HCT116 (cell line): ENCODE measurements around the gene EPN1.

ENCODE experiments used
- CEBPB ChIP-seq: IDR thresholded peaks from 2 replicates; pipeline ENCODE4 v1.6.1; 2012; ENCODE audit warnings: low read depth
- CTCF ChIP-seq, 3 experiments: fragments of 200-600 bp in 1 of 3; sonication (generic) in 1 of 3; IDR thresholded peaks in 2 of 3; conservative IDR thresholded peaks in 1 of 3; 2 replicates each; pipeline ENCODE4 v1.5.1; 2012 to 2017; ENCODE audit warnings: low read depth in 2 of 3, low read length in 2 of 3, antibody characterized with exemption in 1 of 3, borderline replicate concordance in 1 of 3, control low read depth in 1 of 3, mild to moderate bottlenecking in 1 of 3, mixed read lengths in 1 of 3, mixed run types in 1 of 3, moderate library complexity in 1 of 3; ENCODE audit not compliant: insufficient read depth in 1 of 3
- RAD21 ChIP-seq: IDR thresholded peaks from 2 replicates; pipeline ENCODE4 v1.6.1; 2012; ENCODE audit warnings: low read depth, mild to moderate bottlenecking
- SIN3A ChIP-seq: IDR thresholded peaks from 2 replicates; pipeline ENCODE4 v1.6.1; 2012; ENCODE audit warnings: low read depth
- YY1 ChIP-seq: IDR thresholded peaks from 2 replicates; pipeline ENCODE4 v1.6.1; 2011; ENCODE audit warnings: low read length, low read depth, moderate library complexity, mild to moderate bottlenecking; ENCODE audit not compliant: insufficient replicate concordance; ENCODE audit errors: extremely low read depth
- TF ChIP-seq, protein P1 (sequence below): IDR thresholded peaks from 2 replicates; pipeline ENCODE4 v1.6.1; 2012

GRCh38 chr19:55646889-55647731, 27.9 kb upstream of the EPN1 start:
- no peak for TF ChIP-seq RAD21
- TF ChIP-seq CTCF (IDR thresholded peaks at IDR 0.05 in 2 of 3, conservative IDR thresholded peaks at IDR 0.05 in 1 of 3; ENCODE audit: borderline replicate concordance in 1 of 3, insufficient read depth in 1 of 3, low read depth in 2 of 3, low read length in 2 of 3) = no peak
- TF ChIP-seq, protein P1, sequence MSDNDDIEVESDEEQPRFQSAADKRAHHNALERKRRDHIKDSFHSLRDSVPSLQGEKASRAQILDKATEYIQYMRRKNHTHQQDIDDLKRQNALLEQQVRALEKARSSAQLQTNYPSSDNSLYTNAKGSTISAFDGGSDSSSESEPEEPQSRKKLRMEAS = no peak
- TF ChIP-seq SIN3A = no peak
- no peak for TF ChIP-seq CEBPB
- TF ChIP-seq YY1 = no peak
